HPDE6-E6E7 (cell line): ENCODE data around the gene THSD4.

Source experiments
- DNase-seq: peaks from one replicate; pipeline ENCODE4 v3.0.0; 2011; ENCODE audit warnings: missing footprints; ENCODE audit errors: extremely low spot score

The THSD4 gene

DNA sequence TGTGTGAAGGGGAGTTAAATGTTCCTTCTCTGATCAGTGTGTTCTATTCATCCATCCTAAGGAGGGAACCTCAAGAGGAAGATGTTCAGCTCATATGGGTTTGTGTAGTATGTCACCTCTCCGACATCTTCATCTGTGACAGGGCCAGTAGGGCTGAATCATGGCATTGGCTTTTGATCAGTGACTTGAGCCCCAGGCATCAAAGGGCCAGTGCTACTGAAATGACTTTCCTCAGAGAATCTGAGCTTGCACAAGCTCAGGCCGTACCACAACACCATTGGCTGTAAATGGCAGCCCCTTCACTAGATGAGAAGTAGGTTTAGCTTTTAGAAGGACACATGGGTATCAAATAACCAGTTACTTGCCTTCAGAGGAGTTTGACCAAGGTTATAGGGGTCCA lies 511.9 kb downstream of the THSD4 start:
- no peak for DNase-seq

DNA sequence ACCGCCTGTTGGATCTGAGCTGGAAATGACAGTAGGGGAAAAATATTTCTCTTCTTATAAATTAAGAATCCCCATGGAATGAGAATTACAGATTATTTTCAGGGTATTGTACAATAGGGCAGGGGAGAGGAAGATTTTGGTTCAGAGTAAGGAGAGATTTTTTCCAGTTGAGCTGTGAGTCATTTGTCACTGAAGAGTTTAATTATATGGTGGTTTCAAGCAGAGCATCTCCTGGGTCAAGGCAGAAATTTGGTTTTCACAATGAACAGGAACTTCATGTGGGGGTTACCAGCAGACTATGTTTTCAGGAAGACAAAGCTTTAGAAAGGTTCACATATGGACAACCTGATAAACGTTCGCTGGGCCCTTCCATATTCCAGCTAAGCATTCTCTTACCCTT lies 512.3 kb downstream of the THSD4 start:
- no peak for DNase-seq

DNA sequence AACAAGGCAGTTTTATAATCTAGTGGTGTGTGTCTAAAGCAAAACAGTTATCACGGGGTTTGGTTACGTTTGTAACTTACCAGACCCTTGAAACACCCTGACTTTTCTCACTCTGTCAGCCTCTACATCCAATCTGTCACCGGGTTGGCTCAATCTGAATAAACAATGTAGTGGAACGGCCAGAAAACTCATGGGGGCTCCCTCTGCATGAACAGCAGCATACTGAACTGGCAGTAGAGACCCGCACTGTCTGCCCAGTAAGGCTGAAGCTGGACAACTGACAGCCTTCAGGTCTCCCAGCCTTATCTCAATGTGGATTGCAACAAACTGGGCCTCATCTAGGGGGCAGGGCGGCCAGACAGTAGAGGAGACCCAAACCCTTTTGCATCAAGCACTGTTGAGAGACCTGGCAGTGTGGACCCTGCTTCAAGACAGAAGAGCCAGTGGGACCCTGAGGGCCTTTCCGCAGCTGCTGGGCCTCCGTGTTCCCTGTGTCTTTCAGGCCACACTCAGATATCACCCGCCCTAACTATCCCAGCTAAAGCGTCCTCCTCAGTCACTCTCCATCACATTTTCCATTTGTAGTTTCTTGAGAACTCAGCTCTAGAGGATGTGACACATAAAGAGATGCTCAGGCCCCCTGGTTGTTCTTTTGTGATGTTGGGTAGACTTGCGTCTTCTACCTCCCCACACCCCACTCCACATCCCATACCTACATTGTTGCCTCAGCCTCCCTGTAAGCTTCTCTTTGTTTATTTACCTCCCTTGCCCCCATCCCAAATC lies 513.9 kb downstream of the THSD4 start:
- DNase-seq = no peak

DNA sequence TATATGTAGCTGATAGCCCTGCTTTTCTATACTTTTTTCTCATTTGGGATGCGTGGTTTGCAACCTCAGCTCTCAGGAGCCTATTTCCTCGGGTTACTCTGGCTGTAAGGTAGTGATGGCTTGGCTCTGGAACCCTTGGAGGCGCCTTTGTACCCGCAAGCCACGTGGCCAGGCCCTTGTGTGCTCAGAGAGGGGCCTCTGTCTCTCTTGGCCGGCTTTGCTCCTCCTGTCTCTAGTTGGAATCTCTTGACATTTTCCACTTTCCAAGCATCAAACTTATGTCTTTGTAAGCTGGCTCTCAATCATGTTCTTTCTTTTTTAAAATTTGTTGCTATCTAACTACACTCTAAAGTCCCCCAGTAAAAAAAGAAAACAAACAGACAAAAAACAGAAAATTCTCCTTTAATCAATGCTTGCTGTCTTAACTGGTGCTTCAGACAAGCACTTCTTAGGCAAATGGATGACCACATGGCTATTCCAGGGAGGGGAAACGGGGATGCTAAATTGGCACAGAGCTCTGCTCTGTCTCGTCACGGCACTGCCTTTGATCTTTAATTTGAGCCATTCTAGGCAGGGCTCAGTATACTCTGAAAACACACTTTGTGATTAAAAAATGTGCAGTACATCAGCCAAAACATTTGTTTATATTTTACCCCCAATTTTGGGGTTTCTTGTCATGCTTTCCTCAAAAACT lies 514.7 kb downstream of the THSD4 start:
- no peak for DNase-seq

DNA sequence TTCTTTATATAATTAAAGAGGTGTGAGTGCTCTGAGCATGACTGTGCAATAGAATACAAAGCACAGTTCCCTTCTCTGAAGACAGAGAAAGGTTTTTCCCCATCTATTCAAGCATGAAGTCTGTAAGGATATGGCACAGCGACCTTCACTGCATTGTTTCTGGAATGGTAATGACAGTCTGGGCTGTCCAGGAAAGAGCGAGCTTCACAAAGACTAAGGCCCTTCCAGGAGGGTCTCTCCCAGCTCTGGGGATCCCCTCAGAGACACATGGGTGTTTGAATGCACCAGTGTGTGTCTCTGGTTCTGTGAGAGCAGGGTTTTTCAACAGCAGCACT lies 515.2 kb downstream of the THSD4 start:
- no peak for DNase-seq

DNA sequence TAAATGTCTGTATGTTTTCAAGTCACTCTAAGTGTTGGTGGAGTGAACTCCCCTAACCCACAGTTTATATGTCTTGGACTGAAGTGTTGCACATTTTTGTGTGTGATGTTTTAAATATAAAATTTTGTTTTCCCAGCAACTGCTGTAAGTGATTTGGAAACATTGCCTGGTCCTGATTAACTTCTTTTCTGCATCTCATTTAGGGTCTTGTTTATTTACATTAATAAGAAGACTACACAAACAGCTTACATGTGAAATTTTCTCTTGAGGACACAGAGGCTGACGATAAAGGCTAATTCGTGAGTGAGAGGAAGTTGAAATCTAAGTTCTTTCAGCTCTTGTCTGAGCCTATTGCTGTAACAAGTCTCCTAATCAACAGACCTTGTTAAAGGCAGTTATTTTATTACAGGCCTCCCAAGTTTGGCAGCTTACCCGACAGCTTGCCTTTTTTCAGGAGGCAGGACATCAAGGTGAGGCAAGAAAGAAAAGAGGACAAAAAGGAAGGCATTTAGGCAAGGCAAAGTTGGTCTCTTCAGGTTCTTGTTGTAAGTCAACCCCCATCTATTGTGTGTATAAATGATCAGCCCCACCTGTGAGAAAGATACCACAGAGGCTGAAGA lies 517.4 kb downstream of the THSD4 start:
- DNase-seq = no peak

DNA sequence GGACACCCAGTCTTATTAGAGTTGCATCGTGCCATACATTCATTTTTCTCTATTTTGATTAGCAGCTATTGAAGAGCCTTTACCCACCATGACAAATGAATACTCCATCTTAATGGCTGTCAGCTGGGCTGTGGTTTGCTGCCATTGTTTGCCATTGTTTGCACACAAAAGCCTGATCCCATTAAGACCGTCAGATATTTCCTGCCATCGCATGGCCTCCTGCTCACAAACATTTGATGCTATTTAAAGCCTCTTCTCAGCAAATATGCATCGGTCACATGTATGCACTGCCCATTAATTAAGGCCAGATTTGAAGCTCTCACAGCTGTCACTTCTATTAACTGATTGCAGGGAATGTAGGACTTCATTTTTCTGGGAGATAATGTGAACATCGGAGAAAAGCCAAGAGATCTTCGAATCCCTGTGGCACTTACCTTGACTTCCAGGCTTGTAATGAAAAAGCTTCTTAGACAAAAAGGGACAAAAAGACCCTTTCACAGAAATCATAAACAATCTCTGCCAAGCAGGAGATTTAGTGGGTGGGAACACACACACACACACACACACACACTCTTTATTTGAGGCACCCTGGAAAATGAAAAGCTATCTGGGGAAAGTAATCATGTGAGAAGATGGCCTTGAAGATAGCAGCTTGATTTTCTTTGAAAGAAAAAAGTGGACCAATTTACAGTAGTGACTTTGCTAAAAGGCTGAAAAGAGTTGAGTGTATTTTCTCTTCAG lies 519.7 kb downstream of the THSD4 start:
- no peak for DNase-seq

DNA sequence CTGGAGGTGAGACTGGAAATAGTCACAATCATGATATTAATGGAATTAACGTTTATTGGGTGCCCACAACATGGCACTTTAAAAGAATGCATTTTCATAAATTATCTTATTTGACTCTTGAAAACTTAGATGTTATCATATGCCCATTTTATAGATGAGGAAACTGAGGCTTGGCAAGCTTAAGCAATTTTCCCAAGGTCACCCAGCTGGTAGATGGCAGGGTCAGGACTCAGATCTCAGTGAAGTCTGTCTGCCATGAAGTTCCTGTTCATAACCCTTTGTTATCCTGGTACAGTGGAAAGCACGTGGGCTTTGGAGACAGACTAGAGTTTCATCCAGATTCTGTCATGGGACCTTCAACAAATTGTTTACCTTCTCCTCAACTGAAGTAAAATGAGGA lies 520.5 kb downstream of the THSD4 start:
- no peak for DNase-seq

DNA sequence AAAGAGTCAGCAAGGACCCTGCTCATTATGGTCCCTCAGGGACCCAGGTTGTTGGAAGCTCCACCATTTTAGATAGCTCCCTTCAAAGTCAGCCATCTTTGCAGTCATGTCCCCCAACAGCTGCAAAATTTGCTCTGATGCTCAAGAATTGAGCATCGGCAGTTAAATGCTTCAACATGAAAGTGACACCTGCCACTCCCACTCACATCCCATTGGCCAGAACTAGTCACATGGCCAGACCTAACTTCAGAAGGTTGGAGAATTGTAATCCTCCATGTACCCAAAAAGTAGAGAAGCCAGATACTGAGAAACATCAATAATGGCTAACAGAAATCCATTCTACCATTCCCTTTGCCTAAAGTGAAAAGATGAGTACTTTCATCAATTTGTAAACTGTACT lies 523.6 kb downstream of the THSD4 start:
- no peak for DNase-seq

DNA sequence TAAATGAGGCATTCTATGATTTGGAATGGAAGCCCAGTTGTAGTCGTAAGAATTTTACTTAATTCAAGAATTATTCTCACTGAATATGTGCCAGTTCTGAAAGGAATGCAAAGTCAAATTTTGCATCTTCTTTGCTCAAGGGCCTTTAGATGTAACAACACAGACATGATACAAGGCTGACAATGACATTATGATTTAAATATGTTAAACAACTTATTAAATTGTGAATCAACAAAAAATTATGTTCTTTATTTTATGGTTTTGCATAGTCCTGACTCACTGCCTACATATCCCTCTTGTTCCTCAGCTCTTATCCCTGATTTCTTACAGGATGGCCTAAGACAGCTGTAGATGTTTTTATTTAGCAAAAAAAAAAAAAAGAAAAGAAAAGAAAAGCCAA lies 524.2 kb downstream of the THSD4 start:
- no peak for DNase-seq

DNA sequence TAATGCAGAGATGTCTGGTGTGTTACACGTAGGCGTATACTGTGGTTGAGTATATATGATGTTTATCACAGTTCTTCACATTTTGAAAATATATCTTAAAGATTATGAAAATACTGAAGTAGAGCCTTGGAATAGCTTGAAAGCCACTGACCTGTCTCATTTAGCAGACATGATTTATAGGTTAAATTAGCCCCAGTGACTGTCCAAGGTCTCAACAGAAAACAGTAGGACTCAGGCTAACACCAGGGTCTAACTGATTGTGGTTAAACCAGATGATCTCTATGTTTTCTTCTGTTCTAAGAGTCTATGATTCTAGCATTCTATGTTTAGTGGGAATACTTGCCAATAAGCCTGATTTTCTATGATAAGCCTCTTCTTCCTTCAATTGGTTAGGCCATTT lies 528.6 kb downstream of the THSD4 start:
- DNase-seq = no peak

DNA sequence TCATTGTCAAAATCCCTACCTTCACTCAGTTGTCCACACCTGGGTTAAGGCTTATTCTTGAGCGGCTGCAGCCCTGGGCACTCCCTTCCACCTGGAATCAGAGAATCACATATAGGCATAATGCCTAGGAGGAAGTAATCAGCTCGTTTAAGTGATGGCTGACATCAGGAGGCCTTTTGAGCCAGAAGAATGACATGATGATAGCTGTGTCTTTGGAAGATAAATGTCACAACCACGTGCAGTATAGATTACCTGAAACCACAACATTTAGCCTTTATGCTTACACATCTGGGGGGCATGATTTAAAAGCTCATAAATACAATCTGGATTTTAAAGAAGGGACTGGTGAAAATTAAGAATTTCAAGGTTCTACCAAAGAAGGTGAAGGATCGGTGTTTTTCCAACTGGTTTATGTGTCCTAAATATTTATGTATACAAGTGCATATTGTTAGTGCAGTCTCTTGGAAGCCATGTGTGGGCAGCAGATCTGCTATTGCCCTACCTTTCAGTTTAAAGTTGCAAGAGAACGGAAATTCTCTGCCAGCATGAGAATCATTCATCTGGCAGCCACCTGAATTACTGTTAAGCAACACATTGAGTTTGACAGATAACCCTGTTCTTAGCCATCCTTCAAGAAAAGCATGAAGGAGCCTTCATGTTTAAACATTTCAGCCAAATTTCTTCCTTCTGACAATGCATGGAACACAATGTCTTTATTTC lies 531.7 kb downstream of the THSD4 start:
- DNase-seq = no peak

DNA sequence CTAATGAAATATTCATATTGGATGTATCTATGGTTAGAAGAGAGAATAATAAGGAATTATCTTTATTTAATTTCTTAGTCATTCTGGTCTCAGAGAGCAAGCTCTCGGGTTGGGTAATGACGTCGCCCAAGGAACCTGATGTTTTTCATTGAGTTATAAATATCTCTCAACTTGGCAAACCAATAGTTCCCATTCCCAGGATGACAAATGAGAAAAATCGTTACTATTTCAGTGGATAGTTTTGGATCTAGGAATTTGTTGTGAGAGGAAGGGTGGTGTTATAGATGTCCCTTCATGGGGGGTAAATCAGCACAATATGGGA lies 532.2 kb downstream of the THSD4 start:
- no peak for DNase-seq

DNA sequence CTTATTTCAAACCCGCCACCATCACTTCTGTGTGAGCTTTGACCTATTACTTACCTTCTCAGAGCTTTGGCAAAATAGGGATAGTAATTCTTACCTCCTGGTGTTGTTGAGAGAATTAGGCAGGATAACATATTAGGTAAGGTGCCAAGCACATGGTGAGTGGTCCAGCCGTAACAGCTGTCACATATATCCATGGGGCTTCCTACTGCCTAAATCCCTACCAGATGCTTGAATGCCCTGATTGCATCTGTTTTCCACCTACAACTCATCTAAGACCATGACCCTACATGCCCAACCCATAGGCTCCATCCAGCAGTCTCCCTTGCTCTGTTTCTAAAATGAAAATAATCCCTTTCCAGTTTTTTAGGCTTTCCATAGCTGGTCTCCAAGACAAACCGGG lies 532.8 kb downstream of the THSD4 start:
- no peak for DNase-seq

DNA sequence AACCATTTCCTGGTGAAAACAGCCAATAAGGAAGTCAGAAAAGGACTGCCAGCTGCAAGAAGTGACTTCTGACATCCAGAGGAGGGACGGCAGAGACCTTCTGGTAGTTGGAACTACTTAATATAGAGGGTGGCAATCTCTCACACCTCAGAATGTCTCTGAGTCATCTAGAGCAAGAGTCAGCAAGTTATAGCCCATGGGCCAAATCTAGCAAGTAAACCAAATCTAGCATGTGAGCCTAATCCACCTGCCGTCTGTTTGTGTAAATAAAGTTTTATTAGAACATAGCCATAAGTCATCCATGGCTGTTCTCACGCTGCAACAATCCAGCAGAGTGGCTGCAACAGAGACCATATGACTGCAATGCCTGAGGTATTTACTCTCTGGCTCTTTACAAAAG lies 534.6 kb downstream of the THSD4 start:
- peak; percentile 40 for DNase-seq

DNA sequence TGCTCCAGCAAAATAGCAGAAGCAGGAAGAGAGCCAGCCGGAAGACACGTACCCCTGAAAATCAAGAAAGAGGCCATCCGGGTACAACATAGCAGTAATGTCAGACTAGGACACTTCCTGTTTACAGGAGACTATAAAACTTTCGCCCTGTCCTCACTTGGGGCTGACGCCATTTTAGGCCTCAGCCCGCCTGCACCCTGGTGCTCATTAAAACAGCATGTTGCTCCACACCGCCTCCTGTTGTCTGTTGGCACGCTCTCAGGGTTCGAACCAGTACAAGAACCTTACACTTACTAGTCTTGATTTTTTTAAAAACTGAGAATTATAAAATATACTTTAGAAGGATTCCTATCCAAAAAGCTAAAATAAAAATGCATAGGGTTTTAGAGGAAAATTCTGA lies 535.3 kb downstream of the THSD4 start:
- no peak for DNase-seq

DNA sequence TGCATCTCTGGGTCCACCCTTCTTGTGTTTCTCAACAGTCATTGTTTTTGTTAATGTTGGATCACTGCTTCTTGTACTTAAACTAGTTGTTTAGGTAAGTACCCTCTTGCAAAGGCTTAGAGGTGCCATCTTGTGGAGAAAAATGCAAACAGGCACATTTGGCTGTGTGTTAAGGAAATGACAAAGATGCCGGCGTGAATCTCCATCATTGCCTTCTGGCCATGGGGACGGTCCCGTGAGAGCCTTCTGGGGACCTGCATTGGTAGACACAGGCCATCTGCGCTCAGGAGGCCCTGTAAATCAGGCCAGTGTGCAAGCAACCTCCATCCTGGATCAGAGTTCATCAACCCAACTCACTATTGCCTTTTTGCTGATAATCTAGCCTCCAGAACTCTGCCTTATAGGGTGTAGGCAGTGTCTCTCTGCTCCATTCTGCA lies 536.5 kb downstream of the THSD4 start:
- DNase-seq = peak; percentile 39

DNA sequence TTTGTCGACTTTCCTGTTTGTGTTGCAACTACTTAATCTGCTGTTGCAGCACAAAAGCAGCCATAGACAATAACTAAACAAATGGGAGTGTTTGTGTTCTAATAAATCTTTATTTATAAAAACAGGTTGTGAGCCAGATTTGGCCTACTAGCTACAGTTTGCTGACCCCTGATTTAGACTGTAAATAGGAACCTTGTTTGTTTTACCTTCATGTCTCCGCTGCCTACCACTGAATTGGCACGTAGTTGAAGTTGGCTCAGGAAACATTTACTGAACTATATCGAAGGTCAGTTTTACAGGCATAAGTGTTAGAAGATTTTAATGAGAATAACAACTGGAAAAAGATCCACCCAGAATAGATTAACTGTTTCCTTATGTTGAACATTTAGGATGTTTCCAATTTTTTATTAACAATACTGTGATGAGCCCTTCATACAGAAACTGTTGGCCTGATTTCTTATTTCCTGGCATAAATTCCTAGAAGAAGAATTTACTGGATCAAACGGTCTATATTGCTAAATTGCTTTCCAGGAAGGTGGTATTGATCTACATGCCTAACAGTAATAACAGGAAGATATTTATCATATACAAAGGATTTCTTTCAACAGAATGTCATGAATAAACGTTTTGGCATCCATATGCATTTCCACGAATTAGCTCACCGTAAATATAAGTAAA lies 538.9 kb downstream of the THSD4 start:
- no peak for DNase-seq

DNA sequence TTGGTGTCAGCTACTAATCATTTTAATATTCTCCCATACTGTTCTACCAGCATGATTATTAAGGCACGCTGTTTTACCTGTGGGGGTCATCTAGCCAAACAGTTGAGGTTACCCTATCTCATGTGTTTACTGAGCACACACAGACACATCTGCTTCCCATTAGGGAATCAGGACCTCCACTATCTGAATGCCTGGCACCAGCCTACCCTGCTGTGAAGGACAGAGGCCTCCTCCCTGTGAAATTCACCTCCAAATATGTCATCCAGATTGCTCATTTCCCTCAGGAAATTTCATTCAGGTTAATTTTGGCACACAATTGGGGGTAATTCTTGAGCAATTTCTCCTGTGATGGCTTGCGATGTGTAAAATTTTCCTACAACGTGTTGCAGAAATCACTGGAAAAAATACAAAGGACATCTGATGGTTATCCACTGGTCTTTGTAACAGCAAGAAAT lies 539.5 kb downstream of the THSD4 start:
- DNase-seq = no peak

DNA sequence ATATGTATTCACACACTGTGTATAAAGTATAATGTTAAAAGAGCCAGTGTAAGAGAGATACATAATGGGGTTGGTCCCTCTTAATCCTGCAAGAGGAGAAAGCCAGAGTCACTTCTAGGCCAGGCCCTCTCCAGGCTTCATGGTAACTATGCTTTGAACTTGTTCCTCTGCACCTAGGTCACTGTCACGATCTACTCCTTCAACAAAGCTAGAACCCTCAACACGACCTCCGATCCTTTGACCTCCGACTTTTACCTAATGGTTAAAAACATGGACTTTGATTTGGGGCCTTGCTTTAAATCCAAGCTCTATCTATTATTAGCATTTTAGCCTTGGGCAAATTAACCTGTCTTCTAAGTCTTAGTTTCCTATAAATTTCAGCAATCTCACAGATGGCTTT lies 541.2 kb downstream of the THSD4 start:
- no peak for DNase-seq

DNA sequence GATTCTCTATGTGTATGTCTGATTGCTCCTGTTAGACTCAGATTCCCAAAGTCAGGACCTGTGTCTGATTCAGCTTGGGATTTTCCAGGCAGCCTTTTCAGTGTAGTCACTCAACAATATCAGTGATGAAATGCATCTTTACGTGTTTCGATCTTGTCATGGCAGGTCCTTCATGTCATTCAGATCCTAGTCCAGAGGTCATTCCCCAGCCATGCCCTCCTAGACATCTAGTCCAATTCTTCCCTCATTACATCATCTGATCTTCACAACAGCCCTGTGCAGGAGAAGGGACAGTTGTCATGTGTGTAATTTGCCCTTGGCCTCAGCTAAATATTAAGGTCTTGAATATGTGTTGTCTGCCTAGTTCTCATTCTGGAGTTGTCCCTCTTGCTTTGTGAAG lies 541.9 kb downstream of the THSD4 start:
- no peak for DNase-seq
